Umbilical cord (tissue), 2 donors: ENCODE data around the gene TIAM2. TPM values are rescaled to one million over a fixed set of nuclear protein-coding genes. Genes with fewer than 3 reads are reported as not detected.
"Not testable (repeated sequence)": the region's sequence is repeated elsewhere in the genome, so short reads cannot be mapped to it uniquely, and the experiment has no call there.

ENCODE experiments used
- DNase-seq: peaks from one replicate; pipeline ENCODE4 v3.0.0-alpha.2; 2015; ENCODE audit warnings: low spot score
- total RNA-seq: library from RNA; depleted of rRNA; stranded (reverse); fragments of >200 nt; gene quantifications from one replicate; pipeline ENCODE4 v1.2.3, GENCODE V29; 2014; ENCODE audit warnings: low replicate concordance; ENCODE audit not compliant: insufficient read depth

Gene TIAM2
- total RNA-seq, 1 donor from 2014 or later = 20.2 TPM

GRCh38 chr6:155100087-155100486, 105.0 kb downstream of the TIAM2 start:
- no peak for DNase-seq

GRCh38 chr6:155100591-155100990, 105.5 kb downstream of the TIAM2 start:
- DNase-seq = no peak

GRCh38 chr6:155103083-155103645, 108.0 kb downstream of the TIAM2 start:
- peak; percentile 22 for DNase-seq

GRCh38 chr6:155103816-155104366, 108.8 kb downstream of the TIAM2 start:
- no peak for DNase-seq

GRCh38 chr6:155106456-155107115, 111.5 kb downstream of the TIAM2 start:
- peak; percentile 56 for DNase-seq

GRCh38 chr6:155107432-155108069, 112.4 kb downstream of the TIAM2 start:
- no peak for DNase-seq

DNA sequence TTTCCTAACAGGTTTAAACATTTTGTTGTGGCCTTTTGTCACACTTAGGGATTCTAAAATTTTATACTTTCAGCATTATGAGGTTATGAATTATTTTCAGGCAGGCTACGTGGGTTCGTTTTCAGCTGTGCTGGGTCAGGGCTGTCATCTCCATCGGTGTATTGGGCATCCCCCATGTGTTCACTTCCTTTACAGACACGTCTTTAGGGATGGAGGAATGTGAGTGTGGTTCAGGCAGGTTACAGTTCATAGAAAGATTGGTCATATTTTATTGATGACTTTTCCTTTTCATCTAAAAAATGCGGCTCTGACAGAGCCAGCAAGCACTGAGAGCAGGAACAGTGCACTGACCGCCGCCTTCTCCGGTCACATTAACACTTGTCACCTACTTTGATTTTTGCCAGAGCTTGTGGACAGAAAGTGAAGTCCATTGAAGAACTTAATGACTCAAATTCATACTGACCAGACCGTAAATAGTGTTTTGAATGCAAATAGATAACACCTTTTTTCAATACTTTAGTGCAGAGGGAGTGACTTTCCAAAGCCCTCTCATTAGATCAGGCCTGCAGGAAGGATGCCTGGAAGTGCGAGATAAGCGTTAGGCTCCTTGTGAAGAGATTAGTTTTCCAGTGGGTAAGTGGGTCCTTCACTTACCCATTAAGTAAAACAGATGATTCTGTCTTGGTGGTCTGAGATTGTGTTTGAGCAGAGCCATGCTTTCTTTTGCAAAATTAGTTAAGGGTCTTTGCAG, 113.1 kb downstream of the TIAM2 start:
- DNase-seq = no peak

DNA sequence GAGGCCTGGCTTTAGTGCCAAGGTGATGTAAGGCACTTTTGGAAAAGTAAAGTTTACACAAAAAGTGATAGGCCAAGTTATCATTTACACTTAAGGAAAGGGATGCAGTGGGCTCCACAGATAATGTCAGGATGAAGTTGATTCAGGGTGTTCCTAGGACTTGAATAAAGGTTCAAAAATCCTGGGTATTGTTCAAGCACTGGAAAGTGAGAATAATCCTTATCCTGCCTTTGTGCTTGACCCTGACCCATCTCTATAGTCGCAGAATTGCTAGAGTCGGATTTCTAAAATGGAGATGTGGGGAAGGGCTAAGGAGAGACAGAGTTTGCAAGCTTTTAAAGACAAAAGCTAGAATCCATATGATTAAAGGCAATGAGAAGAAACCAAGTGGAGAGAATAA, 115.6 kb downstream of the TIAM2 start:
- no peak for DNase-seq

GRCh38 chr6:155112757-155113156, 117.6 kb downstream of the TIAM2 start:
- DNase-seq = no peak

DNA sequence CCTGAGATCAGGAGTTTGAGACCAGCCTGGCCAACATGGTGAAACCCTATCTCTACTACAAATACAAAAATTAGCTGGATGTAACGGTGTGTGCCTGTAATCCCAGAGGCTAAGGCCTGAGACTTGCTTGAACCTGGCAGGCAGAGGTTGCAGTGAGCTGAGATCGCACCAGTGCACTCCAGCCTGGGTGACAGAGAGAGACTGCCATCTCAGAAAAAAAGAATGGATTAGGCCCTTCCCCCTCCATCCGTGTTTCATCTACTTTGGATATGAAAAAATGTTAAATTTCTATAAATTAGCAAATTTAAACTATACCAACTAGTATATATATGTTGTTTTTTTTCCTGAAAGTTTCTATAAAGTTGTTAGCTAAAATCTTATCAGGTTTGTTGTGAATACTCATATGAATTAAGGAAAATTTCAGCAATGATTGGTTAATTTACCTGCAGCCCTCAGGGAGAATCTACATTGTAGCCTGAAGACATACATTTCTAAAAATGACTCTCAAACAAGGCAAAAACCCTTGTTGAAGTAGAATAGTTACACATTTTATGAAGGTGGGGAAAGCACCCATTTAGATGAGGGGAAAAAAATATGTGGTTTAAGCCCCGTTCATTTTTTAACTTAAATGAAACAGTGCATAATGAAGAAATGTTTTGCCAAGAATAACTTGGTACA, 120.9 kb downstream of the TIAM2 start:
- DNase-seq = no peak

DNA sequence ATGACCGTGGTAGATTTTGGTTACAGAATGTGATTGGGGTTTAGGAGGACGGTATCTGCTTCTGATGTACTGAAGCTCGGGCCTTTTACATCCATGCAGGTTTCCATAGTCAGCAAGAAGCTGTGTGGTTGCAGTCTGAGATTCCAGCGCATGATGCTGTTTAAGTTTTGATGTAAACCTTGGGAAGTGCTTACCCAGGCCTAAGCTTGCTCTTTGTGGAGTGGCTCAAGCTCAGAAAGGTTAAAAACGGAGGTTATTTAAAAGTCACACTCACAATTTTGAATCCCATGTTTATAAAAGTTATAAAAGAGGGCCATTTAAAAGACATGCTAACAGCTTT, 121.4 kb downstream of the TIAM2 start:
- DNase-seq = no peak

DNA sequence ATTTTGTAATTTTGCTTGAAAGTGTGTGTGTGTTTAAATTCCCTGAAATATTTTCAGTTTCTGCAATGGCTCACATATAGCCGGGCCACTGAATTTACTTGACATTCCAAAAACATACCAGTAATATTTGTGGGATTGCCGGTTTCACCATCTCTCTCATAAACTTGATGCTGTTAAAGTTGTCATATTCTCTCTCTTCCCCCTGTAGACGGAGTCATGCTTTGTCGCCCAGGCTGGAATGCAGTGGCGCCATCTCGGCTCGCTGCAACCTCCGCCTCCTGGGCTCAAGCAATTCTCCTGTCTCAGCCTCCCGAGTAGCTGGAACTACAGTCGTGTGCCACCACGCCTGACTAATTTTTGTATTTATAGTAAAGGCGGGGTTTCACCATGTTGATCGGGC, 122.1 kb downstream of the TIAM2 start:
- no peak for DNase-seq

DNA sequence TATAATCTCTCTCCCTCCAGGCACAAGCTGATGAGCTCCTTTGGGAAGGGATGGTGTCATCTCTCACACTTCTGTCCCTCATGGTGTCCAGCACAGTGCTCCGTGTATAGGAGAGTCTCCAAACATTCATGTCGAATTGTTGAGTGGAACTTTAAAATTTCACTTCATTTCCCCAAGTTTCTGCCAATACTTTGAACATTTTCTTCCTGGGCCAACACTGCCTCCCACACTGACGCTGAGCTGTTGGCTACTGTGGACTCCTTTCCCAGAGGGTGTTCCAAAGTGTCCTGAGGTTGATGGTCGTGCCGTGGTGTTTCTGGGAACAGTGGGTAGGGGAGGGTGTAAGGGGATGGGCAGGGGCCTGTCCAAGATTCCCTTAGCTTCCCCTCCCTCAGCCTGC, 122.7 kb downstream of the TIAM2 start:
- DNase-seq = no peak

DNA sequence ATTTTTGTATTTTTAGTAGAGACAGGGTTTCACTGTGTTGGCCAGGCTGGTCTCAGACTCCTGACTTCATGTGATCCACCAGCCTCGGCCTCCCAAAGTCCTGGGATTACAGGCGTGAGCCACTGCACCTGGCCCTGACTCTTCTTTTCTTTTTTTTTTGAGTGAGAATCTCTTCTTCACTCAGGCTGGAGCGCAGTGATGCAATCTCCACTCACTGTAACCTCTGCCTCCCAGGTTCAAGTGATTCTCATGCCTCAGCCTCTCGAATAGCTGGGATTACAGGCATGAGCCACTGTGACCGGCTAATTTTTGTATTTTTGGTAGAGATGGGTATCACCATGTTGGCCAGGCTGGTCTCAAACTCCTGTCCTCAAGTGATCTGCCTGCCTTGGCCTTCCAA, 124.1 kb downstream of the TIAM2 start:
- not testable (repeated sequence) for DNase-seq

DNA sequence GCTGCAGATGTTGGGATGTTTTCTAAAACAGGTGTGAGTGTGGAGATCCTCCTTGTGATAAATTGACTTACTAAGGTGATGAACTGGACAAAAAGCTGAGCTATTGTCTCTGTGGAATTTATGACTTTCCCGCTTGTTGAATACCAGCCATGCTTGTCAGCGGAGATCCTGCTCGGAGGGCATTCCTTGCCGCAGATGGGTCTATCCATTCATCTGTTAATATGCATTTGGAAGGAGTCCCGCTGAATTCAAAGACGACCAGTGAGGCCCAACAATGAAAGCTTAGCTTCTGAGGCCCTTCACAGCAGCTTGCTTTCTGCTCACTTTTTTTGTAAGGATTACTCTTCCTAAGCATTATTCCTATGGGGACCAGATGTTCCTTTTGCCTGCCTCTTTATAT, 124.9 kb downstream of the TIAM2 start:
- peak; percentile 56 for DNase-seq

DNA sequence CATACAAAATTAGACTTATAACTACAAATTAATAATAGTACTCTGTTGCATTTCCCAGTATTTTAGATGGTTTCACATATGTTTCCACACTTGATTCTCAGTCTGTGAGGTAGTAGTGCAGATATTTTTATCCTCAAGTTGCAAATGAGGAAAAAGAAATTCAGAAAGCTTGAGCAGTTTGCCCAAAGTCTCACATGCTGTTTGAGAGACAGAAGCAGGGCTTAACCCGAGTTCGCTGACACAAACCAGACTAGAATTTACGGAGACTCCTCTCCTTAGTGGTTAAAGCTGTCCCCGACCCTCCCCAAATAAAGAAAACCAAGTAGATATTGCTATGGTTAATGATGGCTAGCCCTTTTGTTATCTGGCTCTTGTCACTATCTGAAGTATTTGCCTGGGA, 126.2 kb downstream of the TIAM2 start:
- DNase-seq = peak; percentile 63

GRCh38 chr6:155121699-155122098, 126.6 kb downstream of the TIAM2 start:
- DNase-seq = peak; percentile 71

DNA sequence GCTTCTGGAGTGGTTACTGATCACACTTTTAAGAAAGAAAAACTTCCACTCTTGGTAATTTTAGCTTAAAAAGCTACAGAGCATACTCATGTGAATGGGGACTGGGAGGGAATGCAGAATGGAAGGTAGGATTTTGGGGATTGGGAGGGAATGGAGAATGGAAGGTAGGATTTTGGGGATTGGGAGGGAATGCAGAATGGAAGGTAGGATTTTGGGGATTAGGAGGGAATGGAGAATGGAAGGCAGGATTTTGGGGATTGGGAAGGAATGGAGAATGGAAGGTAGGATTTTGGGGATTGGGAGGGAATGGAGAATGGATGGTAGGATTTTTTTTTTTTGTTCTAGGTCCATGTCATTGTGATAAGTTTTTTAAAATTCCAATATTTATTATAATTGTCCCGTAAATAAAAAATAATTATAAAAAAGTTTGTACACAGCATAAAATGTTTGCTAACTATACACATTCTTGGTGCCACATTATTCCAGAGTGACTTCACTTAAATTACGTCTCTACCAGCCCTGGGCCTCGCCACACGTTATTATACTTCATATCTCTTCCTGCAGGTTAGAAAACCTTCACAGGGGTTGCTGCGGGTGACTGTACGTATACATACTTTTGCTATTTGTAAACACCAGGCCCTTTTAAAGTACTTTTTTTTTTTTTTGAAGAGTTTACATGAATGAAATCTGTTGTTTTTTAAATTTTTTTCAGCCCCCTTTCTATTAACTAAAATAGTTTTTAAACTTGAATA, 127.3 kb downstream of the TIAM2 start:
- no peak for DNase-seq

DNA sequence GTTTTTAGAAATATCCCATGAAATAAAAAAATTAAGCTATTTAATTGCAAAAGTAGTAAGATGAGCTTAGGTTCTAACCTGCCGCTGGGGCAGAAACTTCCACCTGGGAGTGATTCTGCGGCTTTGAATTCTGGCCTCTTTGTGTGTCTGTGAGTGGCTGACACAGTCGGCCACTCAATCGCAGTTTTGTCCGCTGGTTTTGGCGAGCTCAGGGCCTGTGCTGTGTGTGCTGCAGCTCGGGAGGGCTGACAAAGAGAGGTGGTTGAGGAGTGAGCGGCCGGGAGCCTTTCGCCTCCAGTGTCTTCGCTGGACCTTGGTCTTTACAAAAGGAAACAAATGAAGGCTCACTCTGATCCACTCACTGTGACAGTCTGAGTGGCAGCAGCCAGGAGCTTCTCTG, 128.4 kb downstream of the TIAM2 start:
- no peak for DNase-seq

GRCh38 chr6:155125906-155126305, 130.8 kb downstream of the TIAM2 start:
- DNase-seq = no peak
